GM18951 (cell line): ENCODE measurements around the gene BTBD9.
"Not testable (repeated sequence)": the region's sequence is repeated elsewhere in the genome, so short reads cannot be mapped to it uniquely, and the experiment has no call there.

Experiments
- POLR2A ChIP-seq: IDR thresholded peaks from 4 replicates; pipeline ENCODE4 v1.6.1; 2011; ENCODE audit warnings: mild to moderate bottlenecking; ENCODE audit not compliant: insufficient read length, insufficient read depth; ENCODE audit errors: extremely low read depth
- in situ Hi-C: fragments of 300-500 bp; cut with MboI; formaldehyde crosslinking; loops from one replicate; pipeline ENCODE4 v1.12.0; 2022; ENCODE audit warnings: low sequenced_read_pairs, mixed read lengths, inconsistent platforms; ENCODE audit not compliant: unreplicated experiment

The BTBD9 gene

DNA sequence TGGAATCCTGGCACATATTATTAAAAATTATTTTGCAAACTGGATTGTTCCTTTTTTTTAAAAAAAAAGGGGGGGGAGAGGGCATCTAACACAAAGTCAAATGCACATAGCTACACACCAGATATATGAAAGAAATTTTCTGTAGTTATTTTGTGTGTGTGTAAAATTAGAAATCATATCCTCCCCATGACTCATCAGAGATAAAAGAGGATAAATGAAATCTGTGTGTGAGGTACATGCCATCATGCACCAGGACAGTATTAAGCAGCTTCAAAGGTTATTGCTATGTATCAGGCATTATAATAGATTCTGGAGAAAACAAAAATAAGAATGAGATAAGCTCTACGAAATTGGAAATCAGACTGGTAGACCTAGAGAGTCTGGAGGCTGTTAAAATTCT lies 5.2 kb downstream of the BTBD9 start:
- in situ Hi-C loops = no loop called here
- no peak for TF ChIP-seq POLR2A

DNA sequence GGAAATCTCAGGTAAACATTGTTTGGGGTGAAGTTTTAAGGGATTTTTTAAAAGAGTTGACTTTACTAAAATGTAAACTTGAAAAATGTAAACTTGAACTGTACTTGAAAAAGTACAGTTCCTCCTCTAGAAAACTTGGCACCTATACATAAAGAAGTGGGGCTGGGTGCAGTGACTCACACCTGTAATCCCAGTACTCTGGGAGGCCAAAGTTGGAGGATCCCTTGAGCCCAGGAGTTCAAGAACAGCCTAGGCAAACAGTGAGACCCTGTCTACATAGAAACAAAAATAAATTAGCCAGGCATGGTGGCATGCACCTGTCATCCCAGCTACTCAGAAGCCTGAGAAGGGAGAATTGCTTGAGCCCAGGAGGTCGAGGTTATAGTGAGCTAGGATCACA lies 7.2 kb downstream of the BTBD9 start:
- TF ChIP-seq POLR2A = no peak
- in situ Hi-C loops = no loop called here

DNA sequence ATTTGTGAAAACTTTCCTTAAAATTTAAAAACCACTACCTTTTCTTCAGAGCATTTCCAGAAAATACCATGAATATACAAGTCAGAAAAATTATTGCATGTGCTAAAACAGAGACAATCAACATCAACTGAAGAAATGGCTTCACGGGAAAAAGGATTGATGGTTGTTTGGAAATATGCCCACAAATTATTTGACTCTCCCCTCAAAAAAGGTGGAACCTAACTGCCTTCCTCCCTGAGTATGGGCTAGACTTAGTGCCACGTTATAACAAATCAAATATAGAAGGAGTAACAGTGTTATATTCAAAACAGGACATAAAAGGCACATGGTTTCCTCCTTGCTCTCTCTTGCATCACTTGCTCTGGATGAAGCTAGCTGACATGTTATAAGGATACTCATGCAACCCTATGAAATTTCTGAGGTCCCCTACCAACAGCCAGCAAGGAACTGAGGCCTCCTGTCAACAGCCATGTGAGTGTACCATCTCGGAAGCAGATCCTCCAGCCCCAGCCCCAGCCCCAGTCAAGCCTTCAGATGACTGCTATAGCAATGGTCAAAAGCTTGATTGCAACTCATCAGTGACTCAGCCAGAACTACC lies 8.4 kb downstream of the BTBD9 start:
- no peak for TF ChIP-seq POLR2A
- in situ Hi-C loops = no loop called here

GRCh38 chr6:38625217-38625616 lies 14.5 kb downstream of the BTBD9 start:
- in situ Hi-C loops = no loop called here
- no peak for TF ChIP-seq POLR2A

DNA sequence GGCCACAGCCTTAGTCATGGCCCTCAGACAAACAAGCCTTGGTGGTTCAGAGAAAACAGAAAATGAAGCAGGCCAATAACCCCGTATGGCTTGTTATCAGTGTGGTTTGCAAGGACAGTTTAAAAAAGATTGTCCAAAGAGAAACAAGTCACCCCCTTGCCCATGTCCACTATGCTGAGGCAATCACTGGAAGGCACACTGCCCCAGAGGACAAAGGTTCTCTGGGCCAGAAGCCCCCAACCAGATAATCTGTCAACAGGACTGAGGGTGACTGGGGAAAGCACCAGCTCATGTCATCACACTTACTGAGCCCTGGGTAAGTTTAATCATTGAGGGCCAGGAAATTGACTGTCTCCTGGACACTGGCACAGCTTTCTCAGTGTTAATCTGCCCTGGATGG lies 20.4 kb downstream of the BTBD9 start:
- in situ Hi-C loops = not testable (repeated sequence)

DNA sequence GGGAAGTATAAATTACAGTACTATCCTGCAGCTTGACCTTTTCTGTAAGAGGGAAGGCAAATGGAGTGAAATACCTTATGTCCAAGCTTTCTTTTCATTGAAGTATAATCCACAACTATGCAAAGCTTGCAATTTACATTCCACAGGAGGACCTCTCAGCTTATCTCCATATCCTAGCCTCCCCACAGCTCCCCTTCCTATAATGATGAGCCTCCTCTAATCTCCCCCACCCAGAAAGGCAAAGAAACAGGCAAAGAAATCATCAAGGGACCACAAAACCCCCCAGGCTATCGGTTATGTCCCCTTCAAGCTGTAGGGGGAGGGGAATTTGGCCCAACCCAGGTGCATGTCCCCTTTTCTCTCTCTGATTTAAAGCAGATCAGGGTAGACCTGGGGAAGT lies 21.4 kb downstream of the BTBD9 start:
- in situ Hi-C loops = not testable (repeated sequence)

DNA sequence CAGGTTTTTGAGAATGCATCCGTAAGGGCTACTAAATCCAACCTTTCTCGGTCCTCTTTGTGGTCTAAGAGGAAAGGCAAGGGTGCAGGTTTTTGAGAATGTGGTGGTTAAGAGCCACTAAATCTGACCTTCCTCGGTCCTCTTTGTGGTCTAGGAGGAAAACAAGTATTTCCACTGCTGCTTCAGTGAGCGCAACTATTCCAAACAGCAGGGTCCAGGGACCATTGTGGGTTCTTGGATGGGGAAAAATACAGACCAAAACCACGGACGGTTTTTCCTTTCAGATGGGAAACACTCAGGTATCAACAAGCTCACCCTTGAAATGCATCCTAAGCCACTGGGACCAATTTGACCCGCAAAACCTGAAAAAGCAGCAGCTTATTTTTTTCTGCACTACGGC lies 21.9 kb downstream of the BTBD9 start:
- TF ChIP-seq POLR2A = no peak
- in situ Hi-C loops = no loop called here

GRCh38 chr6:38612143-38612965 lies 27.4 kb downstream of the BTBD9 start:
- TF ChIP-seq POLR2A = no peak
- in situ Hi-C loops = no loop called here

GRCh38 chr6:38610050-38610625 lies 29.6 kb downstream of the BTBD9 start:
- in situ Hi-C loops = no loop called here

DNA sequence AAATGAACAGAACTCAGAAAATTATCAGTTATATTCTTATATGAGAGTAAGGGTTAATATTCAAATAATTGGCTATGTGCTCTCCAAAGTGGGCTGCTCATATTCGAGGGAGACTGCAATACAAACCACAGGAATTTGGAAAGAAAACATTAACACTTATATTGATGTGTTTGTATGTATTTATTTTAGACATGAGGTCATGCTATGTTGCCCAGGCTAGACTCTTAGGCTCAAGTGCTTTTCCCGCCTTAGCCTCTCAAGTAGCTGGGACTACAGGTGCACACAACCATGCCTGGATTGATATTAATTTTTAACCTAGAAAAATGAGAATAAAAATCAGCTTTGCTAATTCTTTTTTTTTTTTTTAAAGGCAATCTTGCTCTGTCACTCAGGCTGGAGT lies 35.0 kb downstream of the BTBD9 start:
- no peak for TF ChIP-seq POLR2A
- in situ Hi-C loops = no loop called here

More at GRCh38 chr6:38610050-38610625, 29.6 kb downstream of the BTBD9 start:
- TF ChIP-seq POLR2A = no peak

GRCh38 chr6:38603966-38604365 lies 35.8 kb downstream of the BTBD9 start:
- no peak for TF ChIP-seq POLR2A
- in situ Hi-C loops = no loop called here

GRCh38 chr6:38603496-38603895 lies 36.2 kb downstream of the BTBD9 start:
- TF ChIP-seq POLR2A = no peak
- in situ Hi-C loops = no loop called here

DNA sequence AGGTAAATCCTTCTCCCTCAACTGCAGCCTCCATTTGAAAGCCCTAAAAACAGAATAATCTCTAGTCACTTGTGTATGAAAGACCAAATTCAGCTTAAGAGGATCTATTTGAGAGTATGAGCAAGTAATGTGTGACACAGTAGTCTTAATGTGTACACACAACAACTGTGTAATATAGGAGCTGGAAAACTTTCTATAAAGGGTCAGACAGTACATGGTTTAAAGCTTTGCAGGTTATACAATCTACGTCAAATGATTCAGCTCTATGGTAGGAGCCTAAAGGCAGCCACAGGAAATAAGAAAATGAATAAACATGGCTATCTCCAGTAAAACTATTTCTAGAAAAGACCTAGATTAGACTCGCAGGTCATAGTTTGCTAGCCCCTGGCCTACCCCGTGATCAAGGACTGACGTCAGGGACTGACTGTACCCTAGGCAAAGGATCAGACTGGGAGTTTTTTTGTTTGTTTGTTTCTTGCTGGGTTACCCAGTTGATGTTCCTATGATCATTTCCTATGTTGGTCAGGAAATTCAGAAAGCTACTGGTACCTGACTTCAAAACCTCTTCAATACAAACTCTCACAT lies 39.7 kb downstream of the BTBD9 start:
- no peak for TF ChIP-seq POLR2A
- in situ Hi-C loops = no loop called here

DNA sequence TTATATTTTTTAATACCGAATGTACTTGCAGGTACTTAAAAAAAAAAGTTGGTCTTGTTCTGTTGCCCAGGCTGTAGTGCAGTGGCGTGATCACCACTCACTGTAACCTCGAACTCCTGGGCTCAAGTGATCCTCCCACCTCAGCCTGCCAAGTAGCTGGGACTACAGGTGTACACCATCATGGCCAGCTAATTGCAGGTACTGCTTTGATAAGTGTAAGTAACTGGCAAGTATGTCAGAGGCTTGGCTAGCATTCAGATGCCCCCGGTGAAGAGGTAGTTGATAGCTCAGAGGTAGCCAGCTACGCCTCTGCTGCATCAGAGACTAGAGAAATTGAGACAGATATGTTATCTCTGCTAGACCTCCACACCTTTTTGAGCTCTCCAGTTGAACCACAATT lies 40.5 kb downstream of the BTBD9 start:
- TF ChIP-seq POLR2A = no peak
- in situ Hi-C loops = no loop called here

DNA sequence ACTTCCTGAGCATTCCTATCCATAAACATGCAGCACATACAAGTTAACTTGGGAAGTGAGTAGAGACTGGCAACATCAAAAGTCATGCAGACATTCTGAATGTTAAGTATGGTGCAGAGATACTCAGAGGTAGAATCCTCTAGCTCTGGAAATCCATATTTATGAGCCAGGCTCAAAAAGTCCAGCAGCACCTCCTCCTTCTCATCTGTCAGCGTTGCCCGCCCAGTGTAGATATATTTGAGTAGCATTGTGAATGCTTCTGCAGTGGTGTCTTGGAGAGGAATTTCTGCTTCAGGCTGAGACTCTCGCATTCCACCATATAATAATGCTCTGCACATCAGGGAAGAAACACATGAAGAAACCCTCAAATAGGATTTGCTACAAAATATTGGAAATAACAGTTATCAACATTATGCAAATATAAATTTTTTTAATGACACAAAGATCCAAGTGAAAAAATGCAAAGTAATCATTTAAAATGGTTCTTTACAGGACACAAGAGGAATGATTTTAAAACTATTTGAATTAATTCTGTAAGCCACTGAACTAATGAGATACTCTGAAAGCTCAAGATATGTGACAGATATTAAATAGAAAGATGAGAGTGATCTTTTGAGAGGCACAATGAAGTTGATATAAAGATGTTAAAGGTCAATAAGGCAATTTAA lies 45.6 kb downstream of the BTBD9 start:
- in situ Hi-C loops = no loop called here
- TF ChIP-seq POLR2A = no peak
